H1 (cell line): ENCODE data around the gene TTBK2. TPM values are rescaled to one million over a fixed set of nuclear protein-coding genes. Genes with fewer than 3 reads are reported as not detected.

ENCODE experiments used
- ASH2L ChIP-seq: fragments of 200-600, 300-600 bp; sonication (generic); IDR thresholded peaks from one replicate; pipeline ENCODE4 v1.7.1; 2017; ENCODE audit warnings: low read length
- CHD2 ChIP-seq: IDR thresholded peaks from 2 replicates; pipeline ENCODE4 v1.6.1; 2012; ENCODE audit warnings: low read length, improper control_type of control experiment
- CREB1 ChIP-seq: IDR thresholded peaks from 2 replicates; pipeline ENCODE4 v1.6.1; 2012; ENCODE audit warnings: inconsistent platforms
- KDM5A ChIP-seq: fragments of 200-600 bp; IDR thresholded peaks from 2 replicates; pipeline ENCODE4 v1.7.1; 2012; ENCODE audit warnings: mild to moderate bottlenecking, low read length, inconsistent platforms, mixed read lengths
- RFX5 ChIP-seq: IDR thresholded peaks from 2 replicates; pipeline ENCODE4 v1.6.1; 2011; ENCODE audit warnings: low read depth, low read length, improper control_type of control experiment, borderline replicate concordance
- SIX5 ChIP-seq: IDR thresholded peaks from 2 replicates; pipeline ENCODE4 v1.6.1; 2011; ENCODE audit warnings: mild to moderate bottlenecking, low read depth, low read length
- SP1 ChIP-seq: IDR thresholded peaks from 2 replicates; pipeline ENCODE4 v1.6.1; 2011; ENCODE audit warnings: low read depth, low read length
- SRF ChIP-seq: IDR thresholded peaks from 2 replicates; pipeline ENCODE4 v1.6.1; 2011; ENCODE audit warnings: mild to moderate bottlenecking, low read depth, low read length, moderate library complexity
- SUZ12 ChIP-seq: fragments of 200-600 bp; sonication (generic); IDR thresholded peaks from 2 replicates; pipeline ENCODE4 v1.6.1; 2012; ENCODE audit warnings: mild to moderate bottlenecking, inconsistent platforms, low read length, moderate library complexity, mixed read lengths
- TBP ChIP-seq: IDR thresholded peaks from 2 replicates; pipeline ENCODE4 v1.6.1; 2011; ENCODE audit warnings: low read depth, low read length, improper control_type of control experiment
- polyA plus RNA-seq, 7 experiments: library from polyadenylated mRNA; depleted of rRNA in 3 of 7; stranded (reverse) in 5 of 7; unstranded in 2 of 7; fragments of >200 nt in 5 of 7; fragments of 200-250 nt in 2 of 7; gene quantifications; 1 replicate in 5 of 7; 2 replicates in 1 of 7; 4 replicates in 1 of 7; pipeline versions ENCODE4 v1.2.1 to v1.2.3, GENCODE V29; 2011 to 2013; ENCODE audit warnings: missing spikeins in 2 of 7, mixed read lengths in 2 of 7
- total RNA-seq: library from RNA; stranded (reverse); fragmentation: NEBNext Ultra II Directional; extraction: Animal tissue kit (Norgen Biotek cat#: 25700); gene quantifications from 2 replicates; pipeline ENCODE4 v1.2.1, GENCODE V29; 2021
- TF ChIP-seq, protein P1 (sequence below): fragments of 300-600 bp; sonication (generic); IDR thresholded peaks from 2 replicates; pipeline ENCODE4 v1.7.1; 2012; ENCODE audit warnings: low read length, moderate library complexity, mild to moderate bottlenecking, inconsistent platforms; ENCODE audit not compliant: insufficient replicate concordance

Gene TTBK2
- total and polyA plus RNA-seq, 2 of the 8 experiments (the other 6 are each of a cell fraction or from before 2014, with no cell fraction given), result 2.7 to 18.2 TPM

DNA sequence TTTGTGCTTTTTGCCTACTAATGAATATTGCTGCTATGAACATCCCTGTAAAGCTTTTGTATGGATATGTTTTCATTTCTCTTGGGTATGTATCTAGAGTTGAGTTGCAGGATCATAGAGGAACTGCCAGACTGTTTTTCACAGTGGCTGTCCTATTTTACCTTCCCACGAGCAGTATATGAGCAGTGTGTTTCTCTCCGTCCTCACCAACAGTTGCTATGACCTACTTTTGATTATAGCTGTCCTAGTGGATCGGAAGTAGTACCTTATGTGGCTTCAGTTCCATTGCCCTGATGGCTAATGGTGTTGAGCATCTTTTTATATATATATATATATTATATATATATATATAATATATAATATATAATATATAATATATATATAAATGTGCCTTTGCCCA is 208.8 kb downstream of the TTBK2 start (continued):
- TF ChIP-seq, protein P1, sequence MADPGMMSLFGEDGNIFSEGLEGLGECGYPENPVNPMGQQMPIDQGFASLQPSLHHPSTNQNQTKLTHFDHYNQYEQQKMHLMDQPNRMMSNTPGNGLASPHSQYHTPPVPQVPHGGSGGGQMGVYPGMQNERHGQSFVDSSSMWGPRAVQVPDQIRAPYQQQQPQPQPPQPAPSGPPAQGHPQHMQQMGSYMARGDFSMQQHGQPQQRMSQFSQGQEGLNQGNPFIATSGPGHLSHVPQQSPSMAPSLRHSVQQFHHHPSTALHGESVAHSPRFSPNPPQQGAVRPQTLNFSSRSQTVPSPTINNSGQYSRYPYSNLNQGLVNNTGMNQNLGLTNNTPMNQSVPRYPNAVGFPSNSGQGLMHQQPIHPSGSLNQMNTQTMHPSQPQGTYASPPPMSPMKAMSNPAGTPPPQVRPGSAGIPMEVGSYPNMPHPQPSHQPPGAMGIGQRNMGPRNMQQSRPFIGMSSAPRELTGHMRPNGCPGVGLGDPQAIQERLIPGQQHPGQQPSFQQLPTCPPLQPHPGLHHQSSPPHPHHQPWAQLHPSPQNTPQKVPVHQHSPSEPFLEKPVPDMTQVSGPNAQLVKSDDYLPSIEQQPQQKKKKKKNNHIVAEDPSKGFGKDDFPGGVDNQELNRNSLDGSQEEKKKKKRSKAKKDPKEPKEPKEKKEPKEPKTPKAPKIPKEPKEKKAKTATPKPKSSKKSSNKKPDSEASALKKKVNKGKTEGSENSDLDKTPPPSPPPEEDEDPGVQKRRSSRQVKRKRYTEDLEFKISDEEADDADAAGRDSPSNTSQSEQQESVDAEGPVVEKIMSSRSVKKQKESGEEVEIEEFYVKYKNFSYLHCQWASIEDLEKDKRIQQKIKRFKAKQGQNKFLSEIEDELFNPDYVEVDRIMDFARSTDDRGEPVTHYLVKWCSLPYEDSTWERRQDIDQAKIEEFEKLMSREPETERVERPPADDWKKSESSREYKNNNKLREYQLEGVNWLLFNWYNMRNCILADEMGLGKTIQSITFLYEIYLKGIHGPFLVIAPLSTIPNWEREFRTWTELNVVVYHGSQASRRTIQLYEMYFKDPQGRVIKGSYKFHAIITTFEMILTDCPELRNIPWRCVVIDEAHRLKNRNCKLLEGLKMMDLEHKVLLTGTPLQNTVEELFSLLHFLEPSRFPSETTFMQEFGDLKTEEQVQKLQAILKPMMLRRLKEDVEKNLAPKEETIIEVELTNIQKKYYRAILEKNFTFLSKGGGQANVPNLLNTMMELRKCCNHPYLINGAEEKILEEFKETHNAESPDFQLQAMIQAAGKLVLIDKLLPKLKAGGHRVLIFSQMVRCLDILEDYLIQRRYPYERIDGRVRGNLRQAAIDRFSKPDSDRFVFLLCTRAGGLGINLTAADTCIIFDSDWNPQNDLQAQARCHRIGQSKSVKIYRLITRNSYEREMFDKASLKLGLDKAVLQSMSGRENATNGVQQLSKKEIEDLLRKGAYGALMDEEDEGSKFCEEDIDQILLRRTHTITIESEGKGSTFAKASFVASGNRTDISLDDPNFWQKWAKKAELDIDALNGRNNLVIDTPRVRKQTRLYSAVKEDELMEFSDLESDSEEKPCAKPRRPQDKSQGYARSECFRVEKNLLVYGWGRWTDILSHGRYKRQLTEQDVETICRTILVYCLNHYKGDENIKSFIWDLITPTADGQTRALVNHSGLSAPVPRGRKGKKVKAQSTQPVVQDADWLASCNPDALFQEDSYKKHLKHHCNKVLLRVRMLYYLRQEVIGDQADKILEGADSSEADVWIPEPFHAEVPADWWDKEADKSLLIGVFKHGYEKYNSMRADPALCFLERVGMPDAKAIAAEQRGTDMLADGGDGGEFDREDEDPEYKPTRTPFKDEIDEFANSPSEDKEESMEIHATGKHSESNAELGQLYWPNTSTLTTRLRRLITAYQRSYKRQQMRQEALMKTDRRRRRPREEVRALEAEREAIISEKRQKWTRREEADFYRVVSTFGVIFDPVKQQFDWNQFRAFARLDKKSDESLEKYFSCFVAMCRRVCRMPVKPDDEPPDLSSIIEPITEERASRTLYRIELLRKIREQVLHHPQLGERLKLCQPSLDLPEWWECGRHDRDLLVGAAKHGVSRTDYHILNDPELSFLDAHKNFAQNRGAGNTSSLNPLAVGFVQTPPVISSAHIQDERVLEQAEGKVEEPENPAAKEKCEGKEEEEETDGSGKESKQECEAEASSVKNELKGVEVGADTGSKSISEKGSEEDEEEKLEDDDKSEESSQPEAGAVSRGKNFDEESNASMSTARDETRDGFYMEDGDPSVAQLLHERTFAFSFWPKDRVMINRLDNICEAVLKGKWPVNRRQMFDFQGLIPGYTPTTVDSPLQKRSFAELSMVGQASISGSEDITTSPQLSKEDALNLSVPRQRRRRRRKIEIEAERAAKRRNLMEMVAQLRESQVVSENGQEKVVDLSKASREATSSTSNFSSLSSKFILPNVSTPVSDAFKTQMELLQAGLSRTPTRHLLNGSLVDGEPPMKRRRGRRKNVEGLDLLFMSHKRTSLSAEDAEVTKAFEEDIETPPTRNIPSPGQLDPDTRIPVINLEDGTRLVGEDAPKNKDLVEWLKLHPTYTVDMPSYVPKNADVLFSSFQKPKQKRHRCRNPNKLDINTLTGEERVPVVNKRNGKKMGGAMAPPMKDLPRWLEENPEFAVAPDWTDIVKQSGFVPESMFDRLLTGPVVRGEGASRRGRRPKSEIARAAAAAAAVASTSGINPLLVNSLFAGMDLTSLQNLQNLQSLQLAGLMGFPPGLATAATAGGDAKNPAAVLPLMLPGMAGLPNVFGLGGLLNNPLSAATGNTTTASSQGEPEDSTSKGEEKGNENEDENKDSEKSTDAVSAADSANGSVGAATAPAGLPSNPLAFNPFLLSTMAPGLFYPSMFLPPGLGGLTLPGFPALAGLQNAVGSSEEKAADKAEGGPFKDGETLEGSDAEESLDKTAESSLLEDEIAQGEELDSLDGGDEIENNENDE, result no peak
- TF ChIP-seq RFX5, result no peak
- no peak for TF ChIP-seq CHD2
- no peak for TF ChIP-seq SP1
- TF ChIP-seq TBP, result no peak
- TF ChIP-seq SUZ12, result no peak
- TF ChIP-seq SRF, result no peak
- TF ChIP-seq CREB1, result no peak
- TF ChIP-seq ASH2L, result no peak
- no peak for TF ChIP-seq KDM5A
- no peak for TF ChIP-seq SIX5
